Stimulated activated CD4-positive, alpha-beta T cell treated with anti-CD3 and anti-CD28 coated beads, Interleukin-15, amount 100 ng/mL, for 1 hour (primary cell): ENCODE results near the gene XCL1.
"Not testable (repeated sequence)": the region's sequence is repeated elsewhere in the genome, so short reads cannot be mapped to it uniquely, and the experiment has no call there.

Source experiments
- DNase-seq, 2 donors: peaks; one replicate each; pipeline ENCODE4 v3.0.0-alpha.2; 2020; ENCODE audit warnings: low read depth in 1 of 2, low spot score in 1 of 2

Gene XCL1

GRCh38 chr1:168567007-168567406 lies 9.4 kb upstream of the XCL1 start:
- no peak for DNase-seq

- no peak for DNase-seq
These were observed 8.8 kb upstream of the XCL1 start for GRCh38 chr1:168567568-168567967.

GRCh38 chr1:168568346-168568745 lies 8.1 kb upstream of the XCL1 start:
- no peak for DNase-seq

GRCh38 chr1:168570652-168571051 lies 5.8 kb upstream of the XCL1 start:
- no peak for DNase-seq

GRCh38 chr1:168572633-168573032 lies 3.8 kb upstream of the XCL1 start:
- no peak for DNase-seq

GRCh38 chr1:168574234-168574633 lies 2.2 kb upstream of the XCL1 start:
- DNase-seq: not testable (repeated sequence)

GRCh38 chr1:168578531-168579185 lies 2.3 kb downstream of the XCL1 start:
- DNase-seq: not testable (repeated sequence)

- not testable (repeated sequence) for DNase-seq
These were observed 3.9 kb downstream of the XCL1 start for GRCh38 chr1:168580290-168580689.

- DNase-seq: not testable (repeated sequence)
These were observed 4.6 kb downstream of the XCL1 start for GRCh38 chr1:168580991-168581390.

GRCh38 chr1:168581817-168582572 lies 5.6 kb downstream of the XCL1 start:
- no peak for DNase-seq

- DNase-seq: no peak
These were observed 6.4 kb downstream of the XCL1 start for GRCh38 chr1:168582688-168583336.

GRCh38 chr1:168583571-168583970 lies 7.2 kb downstream of the XCL1 start:
- DNase-seq: no peak

GRCh38 chr1:168585191-168585590 lies 8.8 kb downstream of the XCL1 start:
- no peak for DNase-seq

GRCh38 chr1:168585937-168586336 lies 9.5 kb downstream of the XCL1 start:
- no peak for DNase-seq

- no peak for DNase-seq
These were observed 12.8 kb downstream of the XCL1 start for GRCh38 chr1:168589167-168589566.

- DNase-seq: no peak
These were observed 14.7 kb downstream of the XCL1 start for GRCh38 chr1:168591066-168591465.

- no peak for DNase-seq
These were observed 15.3 kb downstream of the XCL1 start for GRCh38 chr1:168591641-168592250.

GRCh38 chr1:168595403-168595802 lies 19.0 kb downstream of the XCL1 start:
- DNase-seq: not testable (repeated sequence)

GRCh38 chr1:168598125-168598524 lies 21.7 kb downstream of the XCL1 start:
- DNase-seq: no peak

GRCh38 chr1:168598892-168599291 lies 22.5 kb downstream of the XCL1 start:
- DNase-seq: no peak

GRCh38 chr1:168599641-168600040 lies 23.2 kb downstream of the XCL1 start:
- no peak for DNase-seq

GRCh38 chr1:168601051-168601450 lies 24.6 kb downstream of the XCL1 start:
- no peak for DNase-seq
